ENCODE measurements around the gene CIART.
"Not testable (repeated sequence)": the region's sequence is repeated elsewhere in the genome, so short reads cannot be mapped to it uniquely, and the experiment has no call there.

CIART gene

GRCh38 chr1:150311762-150312161 lies 29.4 kb downstream of the CIART start:
- no peak for DNase-seq

- DNase-seq = not testable (repeated sequence)
These were observed 32.3 kb downstream of the CIART start for GRCh38 chr1:150314691-150315090.

- DNase-seq = no peak
These were observed 38.3 kb downstream of the CIART start for GRCh38 chr1:150320667-150320978.

- DNase-seq = no peak
These were observed 39.4 kb downstream of the CIART start for GRCh38 chr1:150321826-150322166.

DNA sequence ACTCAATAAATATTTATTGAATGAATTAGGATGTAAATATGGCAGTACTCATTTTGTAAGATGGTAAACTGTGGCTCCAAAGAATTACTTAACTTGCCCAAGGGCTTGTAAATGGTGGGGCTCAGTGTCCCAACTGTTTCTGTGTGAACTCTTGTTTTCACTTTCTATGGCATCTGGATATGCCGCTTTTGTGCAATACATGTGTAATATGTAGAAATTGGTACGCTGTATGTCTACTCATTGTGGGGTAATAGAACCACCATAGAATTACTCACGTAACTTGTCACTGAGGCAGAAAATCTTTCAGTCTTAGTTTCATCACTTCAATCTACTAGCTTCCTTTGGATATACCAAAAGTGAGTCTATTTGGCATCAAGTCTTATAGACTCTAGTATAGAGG lies 40.0 kb downstream of the CIART start:
- DNase-seq = peak in 1 of 2 experiments; percentile 32

DNA sequence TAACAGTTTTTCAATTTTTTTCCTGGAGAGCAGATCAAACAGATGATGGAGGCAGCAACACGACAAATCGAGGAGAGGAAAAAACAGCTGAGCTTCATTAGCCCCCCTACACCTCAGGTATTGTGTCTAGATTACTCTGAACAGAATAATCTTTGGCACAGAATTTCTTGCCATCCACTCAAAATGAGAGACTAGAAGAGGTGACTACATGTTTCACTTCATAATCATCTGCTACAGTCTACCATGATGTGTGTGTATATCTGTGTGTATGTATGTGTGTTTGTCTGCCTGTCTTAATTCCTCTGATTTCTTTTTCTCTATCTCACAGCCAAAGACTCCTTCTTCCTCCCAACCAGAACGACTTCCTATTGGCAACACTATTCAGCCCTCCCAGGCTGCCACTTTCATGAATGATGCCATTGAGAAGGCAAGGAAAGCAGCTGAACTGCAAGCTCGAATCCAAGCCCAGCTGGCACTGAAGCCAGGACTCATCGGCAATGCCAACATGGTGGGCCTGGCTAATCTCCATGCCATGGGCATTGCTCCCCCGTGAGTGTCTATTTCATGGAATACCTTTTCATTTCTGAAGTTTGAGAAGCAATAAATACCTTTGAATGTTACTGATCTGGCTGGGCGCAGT lies 50.4 kb downstream of the CIART start:
- DNase-seq = no peak

Data from activated T-cell treated with anti-CD3 and anti-CD28 coated beads, Interleukin-2, amount 50 U/mL, for 48 hours (primary cell).